NB4 (cell line): Measurements from ENCODE around the gene STKLD1.

Source experiments
- POLR2A ChIP-seq: IDR thresholded peaks from 2 replicates; pipeline ENCODE4 v1.6.1; 2011; ENCODE audit warnings: mild to moderate bottlenecking; ENCODE audit not compliant: insufficient read length; ENCODE audit errors: extremely low read depth
- TF ChIP-seq, protein P1 (sequence below): IDR thresholded peaks from one replicate; pipeline ENCODE4 v1.5.1; 2012; ENCODE audit warnings: low read depth, low read length

DNA sequence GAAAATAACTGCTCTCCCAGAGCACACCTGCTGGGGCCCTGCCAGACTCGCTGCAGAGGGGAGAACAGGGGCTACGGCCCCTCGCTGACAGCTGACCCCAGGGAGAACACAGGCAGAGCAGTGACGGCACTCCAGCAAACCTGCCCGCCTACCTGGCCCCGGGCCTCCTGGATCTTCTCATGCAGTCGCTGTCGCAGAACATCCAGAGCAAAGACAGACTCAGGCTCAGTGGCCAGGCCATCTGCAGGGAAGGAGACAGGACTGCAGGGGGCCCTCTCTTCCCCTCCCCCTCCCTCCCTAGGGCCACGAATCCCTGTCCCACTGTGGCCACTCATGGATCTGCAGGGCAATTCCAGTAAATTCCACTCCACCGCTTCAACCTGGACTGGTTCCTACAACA lies 42.6 kb upstream of the STKLD1 start:
- TF ChIP-seq POLR2A, result no peak
- TF ChIP-seq, protein P1, sequence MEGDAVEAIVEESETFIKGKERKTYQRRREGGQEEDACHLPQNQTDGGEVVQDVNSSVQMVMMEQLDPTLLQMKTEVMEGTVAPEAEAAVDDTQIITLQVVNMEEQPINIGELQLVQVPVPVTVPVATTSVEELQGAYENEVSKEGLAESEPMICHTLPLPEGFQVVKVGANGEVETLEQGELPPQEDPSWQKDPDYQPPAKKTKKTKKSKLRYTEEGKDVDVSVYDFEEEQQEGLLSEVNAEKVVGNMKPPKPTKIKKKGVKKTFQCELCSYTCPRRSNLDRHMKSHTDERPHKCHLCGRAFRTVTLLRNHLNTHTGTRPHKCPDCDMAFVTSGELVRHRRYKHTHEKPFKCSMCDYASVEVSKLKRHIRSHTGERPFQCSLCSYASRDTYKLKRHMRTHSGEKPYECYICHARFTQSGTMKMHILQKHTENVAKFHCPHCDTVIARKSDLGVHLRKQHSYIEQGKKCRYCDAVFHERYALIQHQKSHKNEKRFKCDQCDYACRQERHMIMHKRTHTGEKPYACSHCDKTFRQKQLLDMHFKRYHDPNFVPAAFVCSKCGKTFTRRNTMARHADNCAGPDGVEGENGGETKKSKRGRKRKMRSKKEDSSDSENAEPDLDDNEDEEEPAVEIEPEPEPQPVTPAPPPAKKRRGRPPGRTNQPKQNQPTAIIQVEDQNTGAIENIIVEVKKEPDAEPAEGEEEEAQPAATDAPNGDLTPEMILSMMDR, result no peak
